Neutrophil (primary cell): ENCODE results near the gene MYO3B.

Experiments
- H3K27ac ChIP-seq: fragments of 200-600 bp; sonication (generic); 2 replicates; pipeline ENCODE4 v1.5.1; 2016; ENCODE audit warnings: mild to moderate bottlenecking, moderate library complexity
- H3K27me3 ChIP-seq: fragments of 200-600 bp; sonication (generic); 2 replicates; pipeline ENCODE4 v1.6.0; 2016; ENCODE audit warnings: mild to moderate bottlenecking
- H3K36me3 ChIP-seq: fragments of 200-600 bp; sonication (generic); 2 replicates; pipeline ENCODE4 v1.5.1; 2017
- H3K4me1 ChIP-seq, 2 experiments: fragments of 200-600 bp in 1 of 2; sonication (generic) in 1 of 2; 1 replicate in 1 of 2; 2 replicates in 1 of 2; pipeline versions ENCODE4 v1.5.1 to v1.6.1; 2013 to 2016; ENCODE audit warnings: low read depth in 1 of 2, low read length in 1 of 2, mild to moderate bottlenecking in 1 of 2, moderate library complexity in 1 of 2; ENCODE audit not compliant: control insufficient read depth in 1 of 2, insufficient read depth in 1 of 2
- H3K4me3 ChIP-seq, 2 experiments: fragments of 200-600 bp in 1 of 2; sonication (generic) in 1 of 2; 1 replicate in 1 of 2; 2 replicates in 1 of 2; pipeline ENCODE4 v1.5.1; 2013 to 2016; ENCODE audit warnings: low read depth in 1 of 2, low read length in 1 of 2, mild to moderate bottlenecking in 1 of 2, moderate library complexity in 1 of 2
- H3K9me3 ChIP-seq: fragments of 200-600 bp; sonication (generic); 2 replicates; pipeline ENCODE4 v1.5.1; 2016
- CTCF ChIP-seq: fragments of 200-600 bp; sonication (generic); IDR thresholded peaks from 2 replicates; pipeline ENCODE4 v1.5.1; 2016; ENCODE audit warnings: antibody characterized with exemption

Gene MYO3B

GRCh38 chr2:170701011-170701410 is 523.1 kb downstream of the MYO3B start:
- Histone ChIP-seq H3K9me3 (no peaks in the 10 kb centered on the region), H3K4me3 (no peak overlapping the region), H3K36me3 (no peaks in the 10 kb centered on the region), H3K4me1 (no peaks in the 10 kb centered on the region), H3K27me3 (peaks cover 79% of the 10 kb centered on the region), H3K27ac (no peak overlapping the region)
- no peak for TF ChIP-seq CTCF

- H3K4me1 ChIP-seq, result no peaks in the 10 kb centered on the region
- H3K36me3 ChIP-seq, result no peaks in the 10 kb centered on the region
- H3K9me3 ChIP-seq, result no peaks in the 10 kb centered on the region
- no peak overlapping the region for H3K27ac ChIP-seq
- H3K4me3 ChIP-seq, result no peak overlapping the region
- no peak for TF ChIP-seq CTCF
- H3K27me3 ChIP-seq, result peaks cover 93% of the 10 kb centered on the region
Observed at GRCh38 chr2:170703776-170704476, 526.0 kb downstream of the MYO3B start.
